ENCODE data around the gene TBCC.
"Not testable (repeated sequence)": the region's sequence is repeated elsewhere in the genome, so short reads cannot be mapped to it uniquely, and the experiment has no call there.

TBCC gene

GRCh38 chr6:42733867-42734481 is 11.9 kb downstream of the TBCC start:
- not testable (repeated sequence) for DNase-seq (ENCODE audit: low spot score)

GRCh38 chr6:42729731-42730130 is 16.2 kb downstream of the TBCC start:
- DNase-seq (ENCODE audit: low spot score): no peak

- no peak for DNase-seq (ENCODE audit: low spot score)
Measured at GRCh38 chr6:42727627-42728026, 18.3 kb downstream of the TBCC start.

GRCh38 chr6:42727087-42727611 is 18.8 kb downstream of the TBCC start:
- DNase-seq (ENCODE audit: low spot score): peak; percentile 75

GRCh38 chr6:42726485-42727086 is 19.3 kb downstream of the TBCC start:
- peak; percentile 72 for DNase-seq (ENCODE audit: low spot score)

- DNase-seq (ENCODE audit: low spot score): no peak
Measured at GRCh38 chr6:42726026-42726425, 19.9 kb downstream of the TBCC start.

DNA sequence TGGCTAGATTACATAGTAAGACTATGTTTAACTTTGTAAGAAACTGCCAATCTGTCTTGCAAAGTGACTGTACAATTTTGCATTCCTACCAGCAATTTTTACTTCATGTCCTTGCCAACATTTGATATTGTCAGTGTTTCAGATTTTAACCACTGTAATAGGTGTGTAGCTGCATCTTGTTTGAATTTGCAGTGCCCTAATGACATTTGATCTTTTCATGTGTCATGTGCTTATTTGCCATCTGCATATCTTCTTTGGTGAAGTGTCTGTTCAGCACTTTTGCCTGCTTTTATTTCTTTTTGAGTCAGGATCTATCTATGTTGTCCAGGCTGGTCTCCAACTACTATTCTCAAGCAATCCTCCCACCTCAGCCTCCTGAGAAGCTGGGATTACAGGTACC is 21.1 kb downstream of the TBCC start:
- DNase-seq (ENCODE audit: low spot score): no peak

- no peak for DNase-seq (ENCODE audit: low spot score)
Measured at GRCh38 chr6:42722497-42722896, 23.4 kb downstream of the TBCC start, which contains the start of gene PRPH2. Gene PRPH2 (minus strand): TSS chr6:42722597. CDS start chr6:42722334, 263 bp downstream.

GRCh38 chr6:42720739-42721138 is 25.2 kb downstream of the TBCC start:
- no peak for DNase-seq (ENCODE audit: low spot score)

DNA sequence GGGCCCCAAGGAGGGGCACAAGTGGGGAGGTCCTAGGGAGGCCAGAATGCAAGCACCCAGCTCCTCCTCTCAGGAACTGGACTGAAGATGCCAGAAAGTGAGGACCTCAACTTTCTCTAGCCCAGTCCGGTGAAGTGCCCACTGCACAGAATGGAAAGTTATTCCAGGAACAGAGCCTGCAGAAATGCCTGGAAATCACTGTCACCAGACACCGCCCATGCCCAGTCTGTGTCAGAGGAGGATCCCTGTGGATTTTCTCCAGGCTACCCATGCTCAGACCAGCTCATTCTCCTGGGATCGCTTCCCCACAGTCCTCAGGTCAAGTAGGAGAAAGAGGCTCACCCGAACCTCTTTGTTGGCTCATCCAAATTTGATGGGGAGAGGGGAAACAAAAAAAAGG is 30.0 kb downstream of the TBCC start:
- DNase-seq (ENCODE audit: low spot score): no peak

DNA sequence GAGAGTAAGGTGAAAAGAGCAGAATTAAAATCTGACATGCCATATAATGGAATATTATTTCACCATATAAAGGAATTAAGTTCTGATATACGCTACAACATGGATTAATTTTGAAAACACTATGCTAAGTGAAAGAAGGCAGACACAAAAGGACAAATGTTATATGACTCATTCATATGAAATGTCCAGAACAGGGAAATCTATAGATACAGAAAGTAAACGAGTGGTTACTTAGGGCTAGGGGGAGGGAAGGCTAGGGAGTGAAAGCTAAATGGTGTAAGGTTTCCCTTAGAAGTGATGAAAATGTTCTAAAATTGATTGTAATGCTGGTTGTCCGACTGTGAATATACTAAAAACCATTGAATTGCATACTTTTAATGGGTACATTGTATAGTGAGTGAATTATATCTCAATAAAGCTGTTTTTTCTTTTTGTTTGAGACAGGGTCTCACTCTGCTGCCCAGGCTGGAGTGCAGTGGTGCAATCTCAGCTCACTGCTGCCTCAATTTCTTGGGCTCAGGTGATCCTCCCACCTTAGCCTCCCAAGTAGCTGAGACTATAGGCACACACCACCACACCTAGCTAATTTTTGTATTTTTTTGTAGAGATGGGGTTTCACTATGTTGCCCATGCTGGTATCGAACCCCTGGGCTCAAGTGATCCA is 31.7 kb downstream of the TBCC start:
- no peak for DNase-seq (ENCODE audit: low spot score)

GRCh38 chr6:42711930-42712329 is 34.0 kb downstream of the TBCC start:
- no peak for DNase-seq (ENCODE audit: low spot score)

DNA sequence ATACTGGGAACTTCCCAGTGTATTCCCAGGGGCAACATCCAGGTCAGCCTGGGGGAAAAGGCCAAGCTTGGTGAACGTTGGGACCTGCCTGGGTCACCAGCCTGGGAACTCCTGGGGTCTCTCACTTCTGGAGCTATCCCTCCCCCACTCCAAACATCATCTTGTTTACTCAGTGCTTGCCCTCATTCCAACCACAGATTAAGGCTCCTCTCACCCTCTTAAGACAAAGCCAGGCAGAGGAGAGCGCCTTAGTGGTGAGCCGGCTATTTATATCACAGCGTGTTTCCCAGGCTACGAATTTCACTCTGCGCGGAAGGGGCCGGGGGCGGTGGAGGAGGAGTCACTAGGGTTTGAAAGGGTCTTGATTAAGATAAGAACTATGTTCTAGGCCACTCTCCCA is 35.6 kb downstream of the TBCC start:
- no peak for DNase-seq (ENCODE audit: low spot score)

GRCh38 chr6:42709871-42710270 is 36.0 kb downstream of the TBCC start:
- DNase-seq (ENCODE audit: low spot score): no peak

GRCh38 chr6:42708096-42708495 is 37.8 kb downstream of the TBCC start:
- no peak for DNase-seq (ENCODE audit: low spot score)

- DNase-seq (ENCODE audit: low spot score): no peak
Measured at GRCh38 chr6:42707595-42707994, 38.3 kb downstream of the TBCC start.

GRCh38 chr6:42704937-42705374 is 40.9 kb downstream of the TBCC start:
- DNase-seq (ENCODE audit: low spot score): no peak

DNA sequence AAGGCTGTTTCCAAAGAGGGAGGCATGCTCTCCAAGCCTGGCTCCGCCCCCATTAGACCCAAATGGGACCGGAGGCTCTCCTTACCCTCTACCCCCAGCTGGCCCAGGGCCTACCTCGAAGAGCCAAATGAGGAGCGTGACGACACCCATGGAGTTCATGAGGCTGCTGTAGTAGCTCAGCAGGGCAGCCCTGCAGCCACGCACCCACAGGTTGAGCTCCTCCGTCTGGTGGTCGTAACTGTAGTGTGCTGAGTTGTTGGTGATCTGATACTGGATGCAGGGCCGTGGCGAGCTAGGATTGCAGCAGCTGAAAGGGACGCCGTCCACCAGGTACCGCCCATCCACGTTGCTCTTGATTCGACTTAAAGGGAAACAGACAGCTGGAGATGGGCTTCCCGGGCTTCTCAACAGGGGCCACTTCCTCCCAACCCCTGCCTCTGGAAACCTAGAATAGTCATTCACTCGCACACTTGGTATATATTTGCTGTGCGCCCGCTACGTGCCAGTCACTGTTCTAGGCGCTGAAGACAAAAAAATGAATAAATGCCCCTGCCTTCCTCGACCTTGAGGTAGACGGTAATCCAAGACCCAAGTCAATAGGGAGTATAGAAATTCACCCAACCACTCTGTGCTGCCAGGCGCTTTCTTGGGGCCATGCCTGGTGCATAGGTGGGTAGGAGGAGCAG is 41.5 kb downstream of the TBCC start:
- peak; percentile 77 for DNase-seq (ENCODE audit: low spot score)

- not testable (repeated sequence) for DNase-seq (ENCODE audit: low spot score)
Measured at GRCh38 chr6:42702786-42703185, 43.1 kb downstream of the TBCC start.

DNA sequence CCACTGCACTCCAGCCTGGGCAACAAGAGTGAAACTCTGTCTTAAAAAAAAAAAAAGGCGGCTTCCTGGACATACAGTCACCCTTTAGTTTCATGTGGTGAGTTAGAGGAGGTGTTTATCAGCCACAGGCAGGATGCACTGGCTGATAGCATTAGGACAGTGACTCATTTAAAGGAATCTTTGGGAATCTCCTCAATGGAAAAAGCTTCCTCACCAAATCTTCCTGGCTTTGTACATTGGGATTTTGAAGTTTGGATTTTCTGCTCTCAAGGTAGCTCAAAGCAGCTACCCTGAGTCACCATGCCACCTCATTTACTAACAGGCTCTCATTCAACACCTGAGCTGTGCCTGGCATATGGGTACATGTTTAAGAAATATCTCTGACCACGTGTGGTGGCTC is 43.7 kb downstream of the TBCC start:
- no peak for DNase-seq (ENCODE audit: low spot score)

DNA sequence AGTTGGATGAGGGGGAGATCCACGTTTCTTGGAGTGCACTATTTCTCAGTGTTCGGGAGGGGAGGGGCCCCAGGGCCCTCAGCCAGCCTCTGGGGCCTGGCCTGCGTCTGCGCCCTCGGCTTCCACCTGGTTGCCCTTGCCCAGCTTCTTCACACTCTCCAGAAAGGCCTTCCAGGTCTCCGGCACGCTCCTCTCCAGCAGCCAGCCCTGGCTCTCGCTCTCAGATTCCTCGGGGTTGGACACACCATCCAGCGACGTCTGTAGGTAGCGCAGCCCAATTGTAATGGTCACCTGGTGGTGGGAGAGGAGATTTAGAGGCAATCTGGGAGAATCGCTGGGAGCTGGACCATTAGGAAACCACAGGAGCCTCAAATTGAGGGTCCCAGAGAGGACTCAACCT is 47.7 kb downstream of the TBCC start:
- DNase-seq (ENCODE audit: low spot score): no peak

GRCh38 chr6:42697268-42697655 is 48.6 kb downstream of the TBCC start:
- DNase-seq (ENCODE audit: low spot score): no peak

Data from left forelimb (tissue), 1 donor.